ENCODE results near the gene GALNTL6. TPM values are rescaled to one million over a fixed set of nuclear protein-coding genes. Genes with fewer than 3 reads are reported as not detected.

GALNTL6 gene
- total RNA-seq, 1 experiment from 2014 or later, result not detected

DNA sequence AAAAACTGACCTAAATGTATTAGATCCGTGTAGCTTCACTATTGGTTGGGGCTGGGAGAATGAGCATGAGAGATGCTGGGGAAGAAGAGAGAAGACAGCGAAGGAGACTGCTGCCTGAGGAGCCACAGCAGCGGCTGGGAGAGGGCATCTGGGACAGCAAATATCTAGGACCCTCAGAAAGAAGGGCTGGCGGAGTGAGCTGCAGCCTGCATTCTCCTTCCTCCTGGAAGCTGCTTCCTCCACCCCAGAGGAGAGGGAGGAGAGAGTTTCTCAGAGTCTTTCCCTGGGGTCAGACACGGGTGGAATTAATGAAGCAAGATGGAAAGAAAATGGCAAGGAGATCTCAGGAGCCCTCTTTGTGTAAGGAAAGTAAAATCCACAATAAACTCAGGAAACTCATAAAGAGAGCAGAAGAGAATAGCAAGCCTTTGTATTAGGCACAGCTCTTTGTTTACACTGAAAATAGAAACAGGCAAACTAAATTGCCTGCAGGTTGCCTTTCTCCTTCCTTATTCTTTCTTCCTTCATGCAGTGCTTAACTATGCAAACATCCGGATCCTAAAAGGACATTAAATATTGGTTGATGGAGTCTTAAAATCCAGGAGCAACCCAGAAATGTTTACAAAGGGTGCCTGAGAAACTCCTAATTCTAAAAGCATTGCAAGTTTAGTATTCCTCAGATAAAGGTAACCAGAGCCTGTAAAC, 1225.1 kb downstream of the GALNTL6 start:
- no peaks in the 10 kb centered on the region for H3K36me3 ChIP-seq (ENCODE audit: control insufficient read depth in 1 of 2, insufficient read depth in 2 of 2, low read length in 2 of 2)
- H3K9me3 ChIP-seq (ENCODE audit: control insufficient read depth in 1 of 2, insufficient read depth in 1 of 2, low read depth in 1 of 2, low read length in 2 of 2), result no peaks in the 10 kb centered on the region
- ATAC-seq, result no peak
- CTCF ChIA-PET, result interaction anchor here (1.2 to 1.7 kb wide), 2 partner anchors 13 kb away, joined by 3 to 4 read pairs; no protein-coding TSS in a partner anchor
- no peak overlapping the region for H3K4me2 ChIP-seq (ENCODE audit: low read length)
- H3K27me3 ChIP-seq (ENCODE audit: insufficient read depth, low read length), result no peaks in the 10 kb centered on the region
- TF ChIP-seq SP1 (IDR thresholded peaks at IDR 0.05; ENCODE audit: low read depth) (no peak), CEBPB (IDR thresholded peaks at IDR 0.05; ENCODE audit: low read depth) (no peak), POLR2A (IDR thresholded peaks at IDR 0.05; ENCODE audit: borderline replicate concordance, extremely low read depth, insufficient read depth, insufficient read length) (no peak)
- H3K9me2 ChIP-seq (ENCODE audit: insufficient read depth), result no peaks in the 10 kb centered on the region
- no TSS peak for BruUV-seq (replicated peaks)
- RAD21 ChIA-PET (ENCODE audit: low non-redundant PET in 1 of 2, low total read pairs in 2 of 2, uncharacterized antibody in 2 of 2, unreplicated experiment in 2 of 2), result no interaction called here
- DNase-seq (ENCODE audit: low read depth, low spot score), result no peak
- H3K4me3 ChIP-seq (replicated peaks in 1 of 2; ENCODE audit: low read depth in 1 of 2, low read length in 2 of 2), result no peak overlapping the region
- no peak overlapping the region for H3K9ac ChIP-seq (ENCODE audit: low read length)
- no peak overlapping the region for H2AFZ ChIP-seq (ENCODE audit: low read depth, low read length, poor library complexity, severe bottlenecking)
- intact Hi-C loops (cut with micrococcal nuclease), result no loop called here
- POLR2A ChIA-PET, result no interaction called here
- no peaks in the 10 kb centered on the region for H4K20me1 ChIP-seq (ENCODE audit: insufficient read depth)
- H3K27ac ChIP-seq (ENCODE audit: low read depth, low read length), result no peak overlapping the region
- no peaks in the 10 kb centered on the region for H3K4me1 ChIP-seq (ENCODE audit: control insufficient read depth in 1 of 2, insufficient read depth in 2 of 2, low read length in 2 of 2)
- H3K79me2 ChIP-seq (ENCODE audit: insufficient read depth, low read length), result no peaks in the 10 kb centered on the region

DNA sequence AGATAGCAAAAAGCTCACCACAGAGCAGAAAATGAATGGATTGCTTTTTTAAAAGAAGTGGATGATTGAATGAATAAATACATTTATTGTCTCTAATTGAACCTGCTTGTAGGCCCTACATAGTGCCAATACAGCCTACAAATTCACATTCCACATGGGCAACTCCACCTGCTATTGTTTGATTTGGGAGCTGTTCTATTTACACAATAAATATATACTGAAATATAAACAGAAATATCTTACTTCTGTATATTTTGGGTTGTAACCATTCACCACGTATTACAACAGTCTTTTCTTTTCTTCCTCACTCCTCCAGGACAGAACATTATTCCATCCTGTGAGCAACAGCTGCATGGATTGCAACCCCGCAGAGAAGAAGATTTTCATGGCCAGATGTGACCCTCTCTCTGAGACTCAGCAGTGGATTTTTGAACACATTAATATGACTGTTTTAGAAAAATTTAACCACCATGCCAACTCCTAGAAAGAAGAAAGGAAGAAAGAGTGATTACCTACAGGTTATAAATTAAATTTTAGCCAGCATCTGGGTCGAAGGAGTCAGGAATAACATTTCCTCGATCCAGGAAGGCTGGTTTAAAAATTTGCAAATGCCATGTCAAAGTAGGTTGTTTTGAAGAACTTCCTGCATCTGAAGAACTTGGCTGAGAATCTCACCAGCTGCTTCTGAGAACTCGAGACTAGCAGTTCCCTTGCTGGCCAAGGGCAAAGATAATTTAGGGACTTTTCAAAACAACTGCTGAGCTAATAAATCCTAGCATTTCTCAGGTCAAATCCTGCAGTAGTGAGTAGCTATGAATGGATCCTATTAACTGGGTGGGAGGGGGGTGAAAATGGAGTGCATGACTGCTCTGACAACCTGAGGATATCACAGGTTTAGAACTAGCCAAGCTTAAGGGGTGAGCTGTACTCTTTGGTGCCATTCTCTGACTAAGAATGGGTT, 1226.7 kb downstream of the GALNTL6 start:
- H3K4me2 ChIP-seq (ENCODE audit: low read length), result no peak overlapping the region
- ChIA-PET RAD21 (ENCODE audit: low non-redundant PET in 1 of 2, low total read pairs in 2 of 2, uncharacterized antibody in 2 of 2, unreplicated experiment in 2 of 2) (no interaction called here), POLR2A (no interaction called here), CTCF (interaction anchor here (1.4 to 1.7 kb wide), 2 partner anchors 15 to 262 kb away, joined by 4 read pairs; no protein-coding TSS in a partner anchor)
- DNase-seq (ENCODE audit: low read depth, low spot score) (no peak), ATAC-seq (no peak)
- TF ChIP-seq, protein P1, sequence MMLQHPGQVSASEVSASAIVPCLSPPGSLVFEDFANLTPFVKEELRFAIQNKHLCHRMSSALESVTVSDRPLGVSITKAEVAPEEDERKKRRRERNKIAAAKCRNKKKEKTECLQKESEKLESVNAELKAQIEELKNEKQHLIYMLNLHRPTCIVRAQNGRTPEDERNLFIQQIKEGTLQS (IDR thresholded peaks at IDR 0.05), result no peak
- H3K27ac ChIP-seq (ENCODE audit: low read depth, low read length), result no peak overlapping the region
- H3K27me3 ChIP-seq (ENCODE audit: insufficient read depth, low read length), result no peaks in the 10 kb centered on the region
- no peaks in the 10 kb centered on the region for H3K9me3 ChIP-seq (ENCODE audit: control insufficient read depth in 1 of 2, insufficient read depth in 1 of 2, low read depth in 1 of 2, low read length in 2 of 2)
- no peaks in the 10 kb centered on the region for H3K4me1 ChIP-seq (ENCODE audit: control insufficient read depth in 1 of 2, insufficient read depth in 2 of 2, low read length in 2 of 2)
- no peak overlapping the region for H2AFZ ChIP-seq (ENCODE audit: low read depth, low read length, poor library complexity, severe bottlenecking)
- intact Hi-C loops (cut with micrococcal nuclease), result no loop called here
- no peak overlapping the region for H3K9ac ChIP-seq (ENCODE audit: low read length)
- H3K79me2 ChIP-seq (ENCODE audit: insufficient read depth, low read length), result no peaks in the 10 kb centered on the region
- no peak overlapping the region for H3K4me3 ChIP-seq (replicated peaks in 1 of 2; ENCODE audit: low read depth in 1 of 2, low read length in 2 of 2)
- H3K9me2 ChIP-seq (ENCODE audit: insufficient read depth), result no peaks in the 10 kb centered on the region
- H3K36me3 ChIP-seq (ENCODE audit: control insufficient read depth in 1 of 2, insufficient read depth in 2 of 2, low read length in 2 of 2), result no peaks in the 10 kb centered on the region
- no TSS peak for BruUV-seq (replicated peaks)
- H4K20me1 ChIP-seq (ENCODE audit: insufficient read depth), result no peaks in the 10 kb centered on the region
